Smooth muscle cell of the brain vasculature (primary cell): ENCODE data around the gene SRRT.

Experiments
- DNase-seq: peaks from one replicate; pipeline ENCODE4 v3.0.0-alpha.2; 2012; ENCODE audit warnings: low read depth, low spot score

The SRRT gene

DNA sequence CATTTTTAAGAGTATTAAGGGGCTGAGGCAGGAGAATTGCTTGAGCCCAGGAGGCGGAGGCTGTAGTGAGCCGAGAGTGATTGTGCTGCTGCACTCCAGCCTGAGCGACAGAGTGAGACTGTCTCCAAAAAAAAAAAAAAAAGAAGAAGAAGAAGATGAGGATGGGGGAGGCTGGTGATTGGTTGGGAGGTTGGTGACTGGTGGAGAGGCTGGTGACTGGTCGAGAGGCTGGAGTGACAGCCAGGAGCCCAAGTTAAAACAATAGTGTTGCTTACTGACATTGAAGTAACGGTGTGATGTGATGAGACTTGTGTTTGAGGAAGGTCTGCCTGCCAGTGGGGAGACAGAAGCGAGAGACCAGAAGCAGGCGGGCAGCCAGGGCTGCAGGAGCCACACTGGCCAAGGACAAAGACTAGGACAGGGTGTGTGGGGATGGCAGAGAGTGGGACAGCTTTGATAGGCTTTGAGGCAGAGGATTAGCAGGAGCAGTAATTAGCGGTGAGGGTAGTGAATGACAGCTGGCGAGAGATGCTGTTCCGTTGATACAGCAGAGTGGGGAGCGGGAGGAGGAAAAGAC lies 4.9 kb downstream of the SRRT start:
- no peak for DNase-seq

DNA sequence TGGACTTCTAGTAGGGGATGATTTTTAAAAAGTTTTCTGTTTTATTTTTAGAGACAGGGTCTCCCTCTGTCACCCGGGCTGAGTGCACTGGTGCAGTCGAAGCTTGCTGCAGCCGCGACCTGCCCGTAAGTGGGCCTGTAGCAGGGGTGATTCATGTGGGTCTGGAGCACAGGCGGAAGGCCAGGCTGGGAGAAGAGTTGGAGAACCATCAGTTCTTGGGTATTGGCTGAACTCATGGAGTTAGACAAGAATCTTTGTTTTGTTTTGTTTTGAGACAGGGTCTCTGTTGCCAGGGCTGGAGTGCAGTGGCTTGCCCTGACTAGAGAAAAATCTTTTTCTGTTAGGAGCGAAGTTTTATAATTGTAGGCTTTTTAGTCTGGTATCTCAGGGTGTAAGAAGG lies 5.7 kb downstream of the SRRT start:
- DNase-seq, result no peak

DNA sequence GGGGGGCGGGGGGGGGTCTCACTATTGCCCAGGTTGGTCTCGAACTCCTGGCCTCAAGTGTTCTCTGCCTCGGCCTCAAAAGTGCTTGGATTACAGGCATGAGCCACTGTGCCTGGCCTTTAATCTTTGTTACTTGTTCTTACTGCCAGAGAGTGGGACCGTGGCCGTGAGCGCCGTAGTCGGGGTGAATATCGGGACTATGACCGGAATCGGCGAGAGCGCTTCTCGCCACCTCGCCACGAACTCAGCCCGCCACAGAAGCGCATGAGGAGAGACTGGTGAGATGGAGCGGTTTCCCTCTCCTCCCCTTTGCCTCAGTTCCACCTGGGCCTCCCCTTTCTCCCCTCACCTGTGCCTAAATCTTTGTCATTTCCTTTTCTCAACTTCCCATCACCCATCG lies 6.2 kb downstream of the SRRT start:
- no peak for DNase-seq

GRCh38 chr7:100882201-100882600 lies 7.3 kb downstream of the SRRT start:
- no peak for DNase-seq

- DNase-seq, result no peak
Observed at GRCh38 chr7:100882785-100883526, 8.1 kb downstream of the SRRT start.

- DNase-seq, result no peak
Observed at GRCh38 chr7:100884736-100885439, 10.0 kb downstream of the SRRT start.

GRCh38 chr7:100885440-100886141 lies 10.7 kb downstream of the SRRT start:
- no peak for DNase-seq

GRCh38 chr7:100886142-100886935 lies 11.4 kb downstream of the SRRT start:
- no peak for DNase-seq

DNA sequence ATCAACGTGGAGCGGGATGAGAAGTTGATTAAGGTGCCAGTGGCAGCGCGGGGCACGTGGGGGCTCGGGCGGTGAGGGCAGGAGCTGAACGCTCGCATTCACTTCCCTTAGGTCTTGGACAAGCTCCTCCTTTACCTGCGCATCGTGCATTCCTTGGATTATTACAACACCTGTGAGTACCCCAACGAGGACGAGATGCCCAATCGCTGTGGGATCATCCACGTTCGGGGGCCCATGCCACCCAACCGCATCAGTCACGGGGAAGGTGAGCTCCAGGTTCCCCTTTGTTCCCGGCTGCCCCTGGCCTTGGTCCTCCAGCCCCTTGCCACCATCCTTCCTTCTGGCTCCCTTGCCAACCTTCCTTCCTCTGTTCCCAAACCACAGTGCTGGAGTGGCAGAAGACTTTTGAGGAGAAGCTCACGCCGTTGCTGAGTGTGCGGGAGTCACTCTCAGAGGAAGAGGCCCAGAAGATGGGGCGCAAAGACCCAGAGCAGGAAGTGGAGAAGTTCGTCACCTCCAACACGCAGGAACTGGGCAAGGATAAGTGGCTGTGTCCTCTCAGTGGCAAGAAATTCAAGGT lies 12.1 kb downstream of the SRRT start:
- DNase-seq, result no peak

DNA sequence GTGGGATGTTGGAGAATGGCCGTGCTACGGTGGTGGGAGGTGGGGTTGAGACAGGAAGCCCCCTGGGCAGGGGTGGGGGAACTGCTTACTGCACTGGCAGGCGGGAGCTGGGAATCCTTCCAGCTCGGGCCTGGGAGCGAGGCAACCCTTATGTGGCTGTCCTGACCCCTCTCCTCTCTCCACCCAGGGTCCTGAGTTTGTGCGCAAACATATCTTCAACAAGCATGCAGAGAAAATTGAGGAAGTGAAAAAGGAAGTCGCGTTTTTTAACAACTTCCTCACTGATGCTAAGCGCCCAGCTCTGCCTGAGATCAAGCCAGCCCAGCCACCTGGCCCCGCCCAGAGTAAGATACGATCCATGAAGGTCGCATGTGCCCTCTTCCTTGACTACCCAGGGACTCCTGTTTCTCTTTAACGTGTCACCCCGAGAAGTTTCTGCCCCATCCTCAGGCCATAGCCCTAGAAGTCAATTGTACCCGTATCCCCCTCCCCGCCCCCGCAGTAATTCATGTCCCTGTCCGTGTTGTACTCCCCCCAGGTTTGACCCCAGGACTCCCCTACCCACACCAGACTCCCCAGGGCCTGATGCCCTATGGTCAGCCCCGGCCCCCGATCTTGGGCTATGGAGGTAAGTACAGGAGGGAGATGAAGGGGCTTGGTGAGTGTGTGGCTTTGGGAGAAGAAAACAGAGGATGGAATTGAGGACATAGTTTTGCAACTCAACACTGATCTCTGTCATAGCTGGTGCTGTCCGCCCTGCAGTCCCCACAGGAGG lies 12.8 kb downstream of the SRRT start:
- no peak for DNase-seq

GRCh38 chr7:100888291-100888987 lies 13.5 kb downstream of the SRRT start:
- no peak for DNase-seq

DNA sequence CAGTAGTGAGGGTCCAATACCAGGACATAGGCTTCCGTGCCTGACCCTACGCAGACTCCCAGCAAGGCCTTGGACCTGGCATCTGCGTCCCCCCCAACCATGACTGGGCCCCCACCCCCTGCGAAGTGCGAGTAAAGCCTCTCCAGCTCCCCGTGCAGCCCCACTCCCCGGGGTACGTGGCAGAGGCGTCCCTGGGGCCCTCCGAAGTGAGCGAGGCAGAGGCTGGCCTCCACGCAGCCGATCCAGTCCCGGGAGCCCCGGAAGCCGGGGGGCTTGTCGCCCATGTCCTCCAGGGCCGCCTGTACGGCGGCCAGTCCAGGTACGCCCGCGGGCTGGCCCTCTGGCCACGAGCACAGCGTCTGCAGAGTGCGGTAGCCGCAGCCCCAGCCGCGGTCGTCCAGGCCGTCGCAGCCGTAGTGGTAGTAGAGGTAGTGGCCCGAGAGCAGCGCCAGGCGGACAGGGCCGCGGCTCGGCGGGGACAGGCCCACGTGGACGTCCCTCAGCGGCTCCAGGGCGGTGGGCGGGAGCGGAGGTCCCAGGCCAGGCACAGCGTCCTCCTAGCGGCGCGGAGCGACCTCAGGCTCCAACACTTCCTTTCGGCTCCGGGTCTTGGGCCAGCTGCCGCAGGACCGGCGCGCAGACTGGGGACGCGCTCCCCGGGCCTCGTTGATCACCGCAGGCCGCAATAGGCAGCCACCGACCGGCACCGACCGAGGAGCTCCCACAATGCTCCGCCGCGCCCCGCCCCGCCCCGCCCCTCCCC lies 14.3 kb downstream of the SRRT start, which contains the start of gene UFSP1:
UFSP1 (minus strand) TSS at position 728 of the 763 bp plus-strand sequence; CDS start at position 284, 444 bp downstream.
- DNase-seq, result no peak

GRCh38 chr7:100890653-100891567 lies 16.0 kb downstream of the SRRT start:
- DNase-seq, result no peak

- DNase-seq, result no peak
Observed at GRCh38 chr7:100891568-100892247, 16.8 kb downstream of the SRRT start.

- DNase-seq, result no peak
Observed at GRCh38 chr7:100892364-100893317, 17.7 kb downstream of the SRRT start.

DNA sequence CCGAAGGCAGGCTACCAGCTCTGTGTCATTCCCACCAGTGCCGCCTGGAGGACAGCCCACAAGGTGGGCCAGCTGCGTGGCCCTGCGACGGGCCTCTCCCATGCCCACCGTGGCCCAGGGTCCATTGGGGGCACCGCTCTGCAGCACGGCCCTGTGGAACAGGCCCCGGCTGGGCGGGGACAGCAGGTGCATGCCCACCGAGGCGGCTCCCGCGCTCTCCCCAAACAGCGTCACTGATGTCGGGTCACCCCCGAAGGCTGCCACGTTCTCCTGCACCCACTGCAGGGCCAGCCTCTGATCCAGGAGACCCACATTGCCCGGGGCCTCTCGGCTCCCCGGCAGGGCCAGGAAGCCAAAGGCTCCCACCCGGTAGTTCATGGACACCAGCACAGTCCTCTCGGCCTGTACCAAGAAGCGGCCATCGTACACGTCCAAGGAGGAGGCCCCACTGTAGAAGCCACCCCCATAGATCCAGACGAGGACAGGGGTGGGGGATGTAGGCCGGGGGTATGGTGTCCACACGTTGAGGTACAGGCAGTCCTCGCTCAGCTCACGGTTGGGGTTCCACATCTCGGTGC lies 18.5 kb downstream of the SRRT start:
- DNase-seq, result no peak
